Activated CD8-positive, alpha-beta T cell treated with anti-CD3 and anti-CD28 coated beads, Interleukin-2, amount 10 ng/mL, durations not matched to agents 7 days and 5 days (primary cell): ENCODE data around the gene FBLN1. TPM values are rescaled to one million over a fixed set of nuclear protein-coding genes. Genes with fewer than 3 reads are reported as not detected.
A peak's percentile ranks its signal among the peaks of the same experiment; 100 is the strongest.

Source experiments
- ATAC-seq: fragments of 150-1000 bp; cut with Tn5 transposase; one replicate; pipeline ENCODE4 v1.10.0; 2021; ENCODE audit warnings: moderate library complexity
- CTCF ChIA-PET: fragments of 350-600 bp; sonication (Branson Sonifier 250); formaldehyde crosslinking; loops from one replicate; lab custom pipeline; 2021; ENCODE audit warnings: antibody characterized with exemption; lab: Charles Lee
- POLR2A ChIA-PET: fragments of 350-600 bp; sonication (Branson Sonifier 250); formaldehyde crosslinking; loops from one replicate; lab custom pipeline; 2021; ENCODE audit warnings: antibody characterized with exemption; lab: Charles Lee
- DNase-seq: peaks from one replicate; pipeline ENCODE4 v3.0.0-alpha.2; 2020
- H3K27ac Mint-ChIP-seq: one replicate; pipeline ENCODE4 v1.8.0; 2021; ENCODE audit warnings: mild to moderate bottlenecking, mixed read lengths
- H3K27me3 Mint-ChIP-seq: one replicate; pipeline ENCODE4 v1.8.0; 2021; ENCODE audit warnings: low read depth, mixed read lengths
- H3K36me3 Mint-ChIP-seq: one replicate; pipeline ENCODE4 v1.8.0; 2021; ENCODE audit warnings: low read depth, mixed read lengths
- H3K4me1 Mint-ChIP-seq: one replicate; pipeline ENCODE4 v1.8.0; 2021; ENCODE audit warnings: low read depth, mixed read lengths
- H3K4me3 Mint-ChIP-seq: one replicate; pipeline ENCODE4 v1.8.0; 2021; ENCODE audit warnings: mild to moderate bottlenecking, mixed read lengths
- H3K9me3 Mint-ChIP-seq: one replicate; pipeline ENCODE4 v1.8.0; 2022; ENCODE audit warnings: mixed read lengths; ENCODE audit not compliant: insufficient read depth
- total RNA-seq, 2 experiments: library from RNA; stranded (reverse); gene quantifications; one replicate each; pipeline ENCODE4 v1.2.3, GENCODE V29; 2021

The FBLN1 gene
- total RNA-seq, 2 experiments from 2014 or later = not detected

DNA sequence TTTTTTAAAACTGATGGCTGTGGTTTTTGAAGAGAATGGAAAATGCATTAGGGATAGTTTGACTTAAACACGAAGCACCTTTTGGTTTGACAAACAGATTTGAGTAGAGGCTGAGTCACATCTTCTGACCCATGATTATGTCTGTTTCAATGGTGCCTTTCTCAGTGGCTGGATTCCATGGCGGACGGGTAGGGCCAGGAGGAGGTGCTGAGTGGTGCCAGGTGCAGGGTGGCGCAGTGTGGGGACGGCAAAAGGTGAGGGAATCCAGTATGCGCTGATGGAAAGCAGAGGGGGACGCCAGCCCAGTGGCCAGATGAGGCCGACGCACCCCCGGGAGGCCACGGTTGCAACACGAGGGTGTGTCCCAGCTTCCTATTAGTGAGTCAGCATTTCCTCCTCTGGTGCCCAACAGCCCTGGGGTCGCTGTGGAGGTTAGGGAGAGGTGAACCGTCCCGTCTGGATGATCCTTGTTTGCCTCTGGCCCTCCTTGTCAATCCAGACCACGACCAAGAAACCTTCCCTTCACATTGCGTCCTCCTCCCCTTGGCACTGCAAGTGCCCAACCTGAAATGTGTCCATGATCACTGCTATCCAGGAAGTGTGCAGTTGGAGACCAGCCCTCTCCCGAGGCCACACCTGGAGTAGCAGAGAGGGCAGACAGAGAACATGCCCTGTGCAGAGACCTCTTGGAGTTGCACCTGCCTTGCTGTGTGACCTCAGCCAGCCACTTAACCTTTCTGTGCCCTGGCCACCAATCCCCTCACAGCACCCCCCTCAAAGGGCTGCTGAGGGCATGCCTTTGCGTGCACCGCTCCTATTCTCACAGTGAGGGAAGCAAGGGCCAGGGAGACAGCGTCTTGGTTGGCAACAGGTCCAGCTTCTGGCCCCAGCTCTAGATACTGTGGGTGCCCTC is 136.4 kb downstream of the FBLN1 start:
- no peaks in the 10 kb centered on the region for H3K9me3 Mint-ChIP-seq
- no peak for ATAC-seq

GRCh38 chr22:45639747-45640102 is 137.0 kb downstream of the FBLN1 start:
- Mint-ChIP-seq H3K27ac (peak overlapping the region; percentile 57), H3K4me1 (peaks cover 35% of the 10 kb centered on the region), H3K27me3 (peaks cover 37% of the 10 kb centered on the region), H3K9me3 (no peaks in the 10 kb centered on the region), H3K36me3 (no peaks in the 10 kb centered on the region), H3K4me3 (no peak overlapping the region)
- ChIA-PET POLR2A (interaction anchor here (0.7 kb wide), 1 partner anchor 28 kb away, joined by 3 read pairs; no protein-coding TSS in a partner anchor), CTCF (no interaction called here)
- no peak for DNase-seq
- peak; percentile 55 for ATAC-seq

More for the DNA sequence above, 136.4 kb downstream of the FBLN1 start:
- ChIA-PET CTCF (no interaction called here), POLR2A (interaction anchor here (0.6 to 0.7 kb wide), 2 partner anchors 74 to 706 kb away, joined by 3 read pairs; no protein-coding TSS in a partner anchor)
- Mint-ChIP-seq H3K4me3 (no peak overlapping the region), H3K27ac (no peak overlapping the region), H3K36me3 (no peaks in the 10 kb centered on the region), H3K4me1 (peaks cover 35% of the 10 kb centered on the region), H3K27me3 (peaks cover 39% of the 10 kb centered on the region)
- no peak for DNase-seq

DNA sequence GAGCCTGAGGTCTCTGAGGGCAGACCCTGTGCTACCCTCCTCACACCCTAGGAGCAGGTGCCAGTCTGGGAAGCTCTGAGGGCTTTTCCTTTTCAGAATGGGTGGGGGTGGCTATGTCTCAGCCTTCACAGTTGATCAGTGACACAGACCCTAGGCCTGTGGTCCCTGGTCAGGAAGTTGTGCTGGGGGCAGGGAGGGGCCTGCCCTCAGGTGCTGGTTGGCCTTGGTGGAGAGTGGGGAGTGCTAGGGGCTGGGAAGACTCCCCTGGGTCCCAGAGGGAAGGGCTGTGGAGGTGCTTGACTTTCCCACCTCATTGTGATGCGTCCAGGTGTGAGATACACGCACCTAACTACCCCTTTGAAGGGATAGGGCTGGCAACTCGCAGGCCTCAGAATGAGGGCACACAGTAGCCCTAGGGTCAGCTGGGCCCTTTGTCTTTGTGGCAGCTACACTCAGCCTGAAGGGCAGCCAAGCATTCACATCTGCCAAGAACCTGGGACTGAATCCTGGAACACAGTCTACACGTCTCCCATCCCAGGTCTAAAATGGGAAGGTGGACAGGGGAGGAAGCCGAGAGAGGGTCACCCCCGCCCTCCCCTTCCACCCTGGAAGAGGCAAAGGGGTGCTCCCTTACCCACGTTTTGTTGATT is 137.7 kb downstream of the FBLN1 start:
- no peak for ATAC-seq
- peaks cover 37% of the 10 kb centered on the region for H3K4me1 Mint-ChIP-seq

DNA sequence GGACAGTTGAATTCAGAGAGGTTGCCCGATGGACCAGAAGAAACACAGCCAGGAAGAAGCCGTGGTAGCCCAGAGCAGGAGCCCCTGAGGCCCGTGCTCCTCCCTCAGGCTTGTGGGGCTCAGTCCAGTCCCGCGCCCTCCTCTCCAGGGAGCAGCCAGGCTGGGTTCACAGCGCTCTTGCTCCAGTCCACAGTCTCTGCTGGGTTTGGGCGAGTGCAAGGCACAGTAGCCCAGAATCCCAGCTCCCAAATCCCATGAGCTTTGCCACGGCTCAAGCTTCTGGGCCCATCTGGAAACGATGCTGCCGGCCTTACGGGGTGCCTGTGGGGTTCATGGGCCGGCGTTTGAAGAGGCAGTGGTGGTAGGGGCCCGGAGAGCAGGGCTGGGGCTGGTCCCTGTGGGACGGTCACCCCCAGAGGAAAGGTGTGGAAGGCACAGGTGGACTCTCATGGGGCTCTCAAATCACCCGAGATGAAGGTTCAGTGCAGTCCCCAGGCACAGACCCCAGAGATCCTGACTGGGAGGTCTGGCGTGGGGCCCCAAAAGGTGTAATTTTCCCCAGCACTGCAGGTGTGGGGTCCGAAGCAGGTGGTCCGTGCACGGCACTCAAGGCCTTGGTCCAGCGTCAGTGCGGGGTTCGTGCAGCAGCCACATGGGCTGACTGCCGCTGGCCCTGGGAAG is 138.4 kb downstream of the FBLN1 start:
- POLR2A ChIA-PET = no interaction called here
- no peak for DNase-seq
- Mint-ChIP-seq H3K9me3 (no peaks in the 10 kb centered on the region), H3K4me1 (peaks cover 41% of the 10 kb centered on the region), H3K4me3 (no peak overlapping the region), H3K27ac (no peak overlapping the region), H3K36me3 (no peaks in the 10 kb centered on the region), H3K27me3 (peaks cover 41% of the 10 kb centered on the region)
- no peak for ATAC-seq
- CTCF ChIA-PET = no interaction called here

More for the DNA sequence above, 137.7 kb downstream of the FBLN1 start:
- Mint-ChIP-seq H3K27me3 (peaks cover 39% of the 10 kb centered on the region), H3K36me3 (no peaks in the 10 kb centered on the region), H3K27ac (no peak overlapping the region), H3K4me3 (no peak overlapping the region), H3K9me3 (no peaks in the 10 kb centered on the region)
- ChIA-PET CTCF (no interaction called here), POLR2A (interaction anchor here (0.7 kb wide), 1 partner anchor 27 kb away, joined by 3 read pairs; no protein-coding TSS in a partner anchor)
- DNase-seq = no peak

GRCh38 chr22:45642986-45643385 is 140.3 kb downstream of the FBLN1 start:
- Mint-ChIP-seq H3K27ac (no peak overlapping the region), H3K36me3 (no peaks in the 10 kb centered on the region), H3K9me3 (no peaks in the 10 kb centered on the region), H3K27me3 (peaks cover 36% of the 10 kb centered on the region), H3K4me3 (no peak overlapping the region), H3K4me1 (peaks cover 49% of the 10 kb centered on the region)
- ChIA-PET CTCF (no interaction called here), POLR2A (no interaction called here)
- DNase-seq (no peak), ATAC-seq (no peak)

- Mint-ChIP-seq H3K27me3 (peaks cover 25% of the 10 kb centered on the region), H3K4me1 (peaks cover 46% of the 10 kb centered on the region), H3K9me3 (no peaks in the 10 kb centered on the region), H3K4me3 (no peak overlapping the region), H3K27ac (no peak overlapping the region), H3K36me3 (no peaks in the 10 kb centered on the region)
- CTCF ChIA-PET = interaction anchor here (0.8 to 1.9 kb wide), 10 partner anchors 9 to 218 kb away, joined by 3 to 9 read pairs (median 4); no protein-coding TSS in a partner anchor
- POLR2A ChIA-PET = interaction anchor here (0.8 kb wide), 1 partner anchor 17 kb away, joined by 3 read pairs; no protein-coding TSS in a partner anchor
- ATAC-seq = no peak
- DNase-seq = no peak
These were observed 142.0 kb downstream of the FBLN1 start for GRCh38 chr22:45644714-45645113.

- Mint-ChIP-seq H3K9me3 (no peaks in the 10 kb centered on the region), H3K4me3 (peak overlapping the region; percentile 12), H3K36me3 (no peaks in the 10 kb centered on the region), H3K27ac (no peak overlapping the region), H3K27me3 (peaks cover 23% of the 10 kb centered on the region), H3K4me1 (peaks cover 42% of the 10 kb centered on the region)
- POLR2A ChIA-PET = interaction anchor here (0.6 to 0.8 kb wide), 2 partner anchors 18 to 145 kb away, joined by 3 read pairs; no protein-coding TSS in a partner anchor
- ATAC-seq = no peak
- CTCF ChIA-PET = interaction anchor here (0.8 to 1.9 kb wide), 10 partner anchors 9 to 218 kb away, joined by 3 to 9 read pairs (median 4); no protein-coding TSS in a partner anchor
- DNase-seq = no peak
These were observed 142.5 kb downstream of the FBLN1 start for GRCh38 chr22:45645150-45645525.

- ChIA-PET POLR2A (interaction anchor here (0.6 to 0.8 kb wide), 2 partner anchors 18 to 144 kb away, joined by 3 read pairs; no protein-coding TSS in a partner anchor), CTCF (interaction anchor here (0.6 to 1.9 kb wide), 9 partner anchors 10 to 68 kb away, joined by 3 to 9 read pairs (median 4); no protein-coding TSS in a partner anchor)
- peaks cover 23% of the 10 kb centered on the region for H3K27me3 Mint-ChIP-seq
- peak; percentile 80 for DNase-seq
- ATAC-seq = peak; percentile 97
- no peaks in the 10 kb centered on the region for H3K36me3 Mint-ChIP-seq
- H3K27ac Mint-ChIP-seq = no peak overlapping the region
- H3K4me3 Mint-ChIP-seq = no peak overlapping the region
- H3K4me1 Mint-ChIP-seq = peaks cover 37% of the 10 kb centered on the region
- H3K9me3 Mint-ChIP-seq = no peaks in the 10 kb centered on the region
These were observed 143.1 kb downstream of the FBLN1 start for GRCh38 chr22:45645526-45646414.

GRCh38 chr22:45647532-45648225 is 145.0 kb downstream of the FBLN1 start:
- peaks cover 31% of the 10 kb centered on the region for H3K4me1 Mint-ChIP-seq
- no peak overlapping the region for H3K27ac Mint-ChIP-seq
- H3K9me3 Mint-ChIP-seq = no peaks in the 10 kb centered on the region
- no peaks in the 10 kb centered on the region for H3K36me3 Mint-ChIP-seq
- no peak for DNase-seq
- no peak overlapping the region for H3K4me3 Mint-ChIP-seq
- POLR2A ChIA-PET = no interaction called here
- peaks cover 19% of the 10 kb centered on the region for H3K27me3 Mint-ChIP-seq
- CTCF ChIA-PET = interaction anchor here (0.9 to 1.0 kb wide), 2 partner anchors 18 to 216 kb away, joined by 3 read pairs; no protein-coding TSS in a partner anchor
- ATAC-seq = no peak
